ENCODE data around the gene CARD19.

Gene CARD19

DNA sequence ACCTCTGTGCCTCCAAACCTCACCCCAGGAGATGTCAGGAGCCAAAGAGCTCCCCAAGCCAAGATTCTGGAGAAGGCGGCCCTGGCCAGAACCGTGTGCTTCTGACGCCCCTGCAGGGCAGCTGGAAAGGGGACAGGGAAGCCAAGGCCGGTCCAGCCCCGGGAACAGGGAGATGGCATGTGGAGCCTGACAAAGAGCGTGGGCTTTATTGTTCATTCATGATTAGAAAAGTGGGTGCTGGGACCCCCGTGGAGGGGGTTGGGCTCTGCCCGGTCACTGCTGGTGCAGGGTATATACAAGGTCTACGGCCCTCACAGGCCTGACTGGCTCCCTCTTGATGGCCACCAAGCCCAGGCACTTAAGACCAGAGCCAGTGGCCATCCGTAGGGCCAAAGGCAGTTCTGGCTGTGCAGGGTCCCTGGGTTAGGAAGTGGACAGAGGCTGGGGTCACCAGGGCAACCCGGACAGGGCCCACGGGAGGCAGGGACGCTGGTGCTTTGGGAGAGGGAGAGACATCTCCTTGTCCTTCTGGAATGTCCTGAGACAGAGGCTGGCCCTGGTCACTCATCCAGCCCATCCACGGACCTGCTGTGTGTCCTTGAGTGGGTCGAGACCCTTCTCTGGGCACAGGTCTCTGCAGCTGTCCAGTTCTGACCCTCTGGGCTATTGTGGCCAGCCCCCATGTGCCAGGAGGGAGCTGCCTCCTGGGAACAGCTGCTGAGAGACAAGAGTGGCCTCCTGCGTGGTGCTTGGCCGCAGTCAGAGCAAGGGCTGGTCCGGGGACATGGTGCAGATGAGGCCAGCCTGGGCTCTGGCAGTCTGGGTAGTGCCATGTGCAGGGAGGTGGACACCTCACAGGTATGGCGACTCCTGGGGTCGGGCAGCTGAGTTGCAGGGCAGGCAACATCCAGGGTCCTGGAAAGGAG, 25.6 kb downstream of the CARD19 start:
- DNase-seq: no peak

DNA sequence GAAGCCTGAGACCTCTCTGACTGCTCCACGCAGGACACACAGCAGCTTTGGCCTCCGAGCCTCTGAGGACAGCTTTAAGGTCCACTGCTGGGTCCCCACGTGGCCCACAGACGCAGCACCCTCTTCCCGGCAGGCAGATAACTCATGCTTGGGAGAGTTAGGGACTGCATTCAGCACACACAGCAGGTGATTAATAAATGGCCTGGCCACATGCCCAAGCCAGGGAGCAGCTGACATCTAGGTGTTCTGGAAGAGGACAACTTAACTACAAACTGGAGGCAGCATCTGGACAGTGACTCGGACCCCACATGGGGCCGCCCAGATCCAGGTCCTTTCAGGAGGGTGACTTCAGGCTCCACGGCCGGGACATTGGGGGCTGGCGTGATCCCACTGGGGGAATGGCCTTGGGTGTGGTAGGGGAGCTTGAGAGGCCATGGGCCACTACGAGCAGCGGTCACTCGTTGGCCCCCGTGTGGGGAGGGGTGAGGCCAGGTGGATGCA, 26.8 kb downstream of the CARD19 start:
- no peak for DNase-seq

DNA sequence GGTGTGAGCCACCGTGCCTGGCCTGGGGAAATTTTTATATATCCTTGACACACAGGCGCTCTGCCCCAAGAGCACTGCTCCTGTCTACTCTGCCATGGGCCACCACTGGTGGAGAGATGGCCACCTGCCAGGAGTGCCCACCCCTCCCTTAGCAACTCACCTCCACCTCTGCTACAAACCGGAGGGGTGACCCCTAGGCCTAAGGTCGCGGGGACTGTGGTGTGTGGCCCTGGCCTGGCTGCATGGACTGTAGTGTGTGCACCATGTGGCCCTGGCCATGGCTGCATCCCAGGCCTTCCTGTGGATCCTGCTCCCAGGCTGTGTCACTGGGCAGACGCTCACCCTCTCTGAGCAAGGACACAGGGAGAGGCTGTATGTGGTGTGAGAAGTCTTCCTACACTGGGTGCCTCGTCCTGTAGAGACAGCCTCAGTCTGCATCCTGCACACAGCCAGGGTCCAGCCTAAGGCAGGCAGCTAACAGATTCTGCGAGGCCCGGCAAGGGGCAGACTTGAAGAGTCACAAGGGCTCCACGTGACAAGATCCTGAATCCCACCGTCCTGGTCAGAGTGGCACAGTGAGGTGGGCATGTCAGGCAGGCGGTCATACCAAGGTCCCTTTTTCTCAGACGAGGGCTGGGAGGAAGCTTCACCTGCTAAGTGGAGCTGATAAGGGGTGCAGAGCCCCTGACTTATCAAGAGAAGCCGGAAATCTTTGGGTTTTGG, 27.7 kb downstream of the CARD19 start:
- no peak for DNase-seq

DNA sequence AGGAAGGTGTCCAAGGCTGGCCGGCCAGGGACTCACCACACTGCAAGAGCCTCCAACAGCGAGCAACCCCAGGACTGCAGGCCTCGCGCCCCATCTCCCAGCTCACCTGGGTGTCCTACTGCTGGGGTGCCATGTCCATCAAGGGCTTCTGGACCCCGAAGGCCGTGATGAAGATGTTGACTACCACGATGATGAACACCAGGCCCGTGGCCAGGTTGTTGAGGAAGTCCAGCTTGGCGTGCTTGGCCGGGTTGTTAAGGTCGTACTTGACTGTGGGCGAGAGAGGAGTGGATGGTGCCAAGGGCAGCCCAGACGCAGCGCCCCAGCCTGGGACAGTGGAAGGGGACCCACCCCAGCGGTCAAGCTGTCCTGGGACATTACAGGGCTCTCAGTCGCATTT, 28.8 kb downstream of the CARD19 start:
- no peak for DNase-seq

DNA sequence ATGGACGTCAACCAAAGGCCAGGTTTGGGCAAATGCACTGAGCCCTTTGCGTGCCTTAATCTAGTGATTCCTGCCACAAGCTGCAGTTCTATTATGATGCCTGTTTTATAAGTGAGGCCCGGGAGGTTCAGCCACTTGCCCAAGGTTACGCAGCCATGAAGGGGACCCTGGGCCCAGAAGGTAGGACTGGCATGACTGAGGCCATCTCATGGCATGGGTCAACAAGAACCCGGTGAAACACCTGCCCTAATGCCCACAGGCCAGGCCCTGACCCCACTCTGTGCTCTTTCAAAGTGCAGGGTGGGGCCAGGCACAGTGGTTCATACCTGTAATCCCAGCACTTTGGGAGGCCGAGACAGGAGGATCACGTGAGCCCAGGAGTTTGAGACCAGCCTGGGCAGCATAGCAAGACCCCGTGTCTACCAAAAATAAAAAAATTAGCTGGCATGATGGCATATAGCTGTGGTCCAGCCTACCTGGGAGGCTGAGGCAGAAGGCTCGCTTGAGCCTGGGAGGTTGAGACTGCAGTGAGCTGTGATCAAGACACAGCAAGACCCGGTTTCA, 29.4 kb downstream of the CARD19 start:
- no peak for DNase-seq

DNA sequence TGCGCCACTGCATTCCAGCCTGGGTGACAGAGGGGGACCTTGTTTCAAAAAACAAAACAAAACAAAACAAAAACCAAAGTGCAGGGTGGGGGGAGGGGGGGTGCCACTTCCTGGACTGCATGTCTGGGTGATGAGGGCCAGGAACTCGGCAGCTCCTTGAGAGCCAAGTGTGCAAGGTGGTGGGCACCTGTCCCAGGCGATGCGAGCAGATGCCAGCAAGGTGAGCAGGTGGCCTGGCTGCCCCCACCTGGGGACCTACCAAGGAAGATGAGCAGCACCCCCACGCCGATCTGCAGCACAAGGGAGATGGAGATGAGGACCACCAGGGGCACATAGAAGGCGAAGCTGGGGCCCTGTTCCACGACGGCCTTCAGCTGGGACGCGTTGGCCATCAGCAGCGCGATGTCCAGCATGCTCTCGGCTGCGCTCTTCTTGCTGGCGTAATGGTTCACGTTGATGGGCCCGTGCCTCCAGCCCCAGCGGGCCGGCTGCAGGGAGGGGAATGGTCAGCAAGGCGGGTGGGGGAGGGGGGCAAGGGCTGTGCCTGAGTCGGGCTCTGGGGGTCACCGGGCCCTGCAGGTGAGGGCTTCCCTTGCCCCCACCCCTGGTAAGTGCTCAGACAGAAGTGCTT, 30.2 kb downstream of the CARD19 start:
- no peak for DNase-seq

DNA sequence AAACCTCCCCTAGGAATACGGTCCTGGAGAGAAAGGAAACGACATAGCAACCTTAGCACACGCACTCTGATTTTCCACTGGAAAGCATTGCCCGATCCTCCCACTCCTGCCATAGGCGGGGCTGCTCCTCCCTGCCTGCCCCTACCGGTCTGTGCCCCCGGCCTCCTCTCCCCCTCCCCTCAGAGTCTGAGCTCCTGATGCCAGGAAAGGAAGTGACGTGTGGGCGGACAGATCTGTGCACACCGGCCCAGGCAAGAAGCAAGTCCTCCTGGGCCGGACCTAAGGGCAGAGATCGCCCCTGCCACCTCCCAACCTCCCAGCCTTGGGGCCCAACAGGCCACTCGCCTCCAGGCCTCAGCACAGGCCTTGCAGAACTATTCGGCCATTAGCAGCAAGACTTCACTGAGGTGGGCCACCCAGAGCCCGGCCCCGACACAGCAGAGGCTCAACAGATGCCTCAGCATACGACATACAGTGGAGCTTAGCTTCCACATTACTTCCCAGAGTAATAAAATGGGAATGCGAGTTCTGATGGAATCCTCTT, 30.9 kb downstream of the CARD19 start:
- DNase-seq: peak in 1 of 2 experiments; percentile 6

DNA sequence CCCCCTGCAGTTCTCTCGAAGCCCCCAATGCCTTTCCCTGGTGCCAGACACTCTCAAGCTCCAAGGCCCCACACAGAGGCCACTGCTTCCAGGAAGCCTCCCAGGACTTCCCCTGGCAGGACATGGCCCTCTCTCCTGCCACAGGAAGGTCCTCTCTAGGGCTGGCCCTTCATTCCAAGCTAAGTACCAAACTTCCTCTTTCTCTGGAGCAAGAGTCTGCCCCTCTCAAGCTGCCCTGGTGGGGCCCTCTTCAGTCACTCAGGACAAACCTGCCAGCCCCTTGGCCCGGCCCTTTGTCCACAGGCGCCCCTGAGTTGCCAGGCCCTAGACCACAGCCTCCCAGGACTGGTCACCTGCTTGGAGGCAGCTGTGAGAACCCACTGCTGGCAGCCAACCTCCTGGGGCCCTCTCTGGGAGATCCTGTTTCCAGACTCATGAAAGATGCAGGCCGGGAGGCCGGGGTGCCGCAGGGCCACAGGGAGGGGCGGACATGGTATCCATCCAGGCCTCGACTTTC, 31.4 kb downstream of the CARD19 start:
- no peak for DNase-seq

DNA sequence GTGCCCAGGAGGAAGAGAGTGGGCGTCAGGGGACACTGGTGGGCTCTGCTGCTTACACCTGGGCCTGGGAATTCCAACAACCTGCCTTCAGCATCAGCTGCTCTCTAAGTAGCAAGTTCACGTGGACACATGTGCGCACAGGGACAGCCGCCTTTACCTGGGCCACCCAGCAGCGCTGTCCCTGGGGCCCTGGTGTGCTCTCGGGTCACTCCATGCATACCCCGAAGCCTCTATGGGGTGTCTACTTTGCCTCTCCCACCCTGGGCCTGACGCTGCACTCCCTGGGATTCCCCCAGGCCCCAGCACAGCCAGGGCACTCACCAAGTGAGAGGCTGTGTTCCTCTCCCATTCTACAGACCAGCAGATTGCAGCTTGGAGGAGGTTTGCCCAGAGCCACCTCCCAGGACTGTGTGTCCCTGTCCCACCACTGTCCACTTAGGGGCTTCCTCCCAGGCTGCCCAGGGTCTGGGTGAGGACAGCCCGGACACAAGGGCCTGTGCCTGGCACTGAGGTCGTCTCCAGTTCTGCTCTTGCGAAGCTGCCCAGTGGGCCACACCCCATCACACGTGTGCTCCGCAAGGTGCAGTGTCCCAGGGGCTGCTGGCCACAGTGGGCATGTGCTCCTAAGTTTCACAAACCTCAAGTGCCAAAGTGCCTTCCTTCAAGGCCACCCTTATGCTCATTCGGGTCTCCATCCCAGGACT, 32.1 kb downstream of the CARD19 start:
- no peak for DNase-seq

DNA sequence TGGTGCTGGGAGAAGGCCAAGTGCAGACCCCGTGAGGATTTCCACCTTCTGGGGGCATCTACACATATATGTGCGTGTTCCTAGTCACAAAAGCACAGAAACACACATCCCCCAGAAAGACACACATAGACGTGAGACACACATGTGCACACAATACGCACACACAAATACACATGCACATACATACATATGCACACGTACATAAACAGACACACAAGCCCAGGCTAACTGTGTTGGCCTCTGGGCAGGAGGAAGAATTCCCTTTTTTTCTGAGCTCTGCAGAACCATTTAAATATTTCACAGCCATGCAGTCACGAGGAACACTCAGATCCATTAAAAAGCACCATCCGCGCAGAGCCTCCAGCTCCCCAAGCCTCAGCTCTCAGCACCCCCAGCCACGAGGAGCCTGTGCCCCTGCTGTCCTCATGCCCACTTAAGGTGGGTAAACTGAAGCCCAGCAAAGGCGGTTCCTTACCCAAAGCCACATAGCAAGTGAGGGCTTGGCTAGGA, 32.8 kb downstream of the CARD19 start:
- DNase-seq: no peak

DNA sequence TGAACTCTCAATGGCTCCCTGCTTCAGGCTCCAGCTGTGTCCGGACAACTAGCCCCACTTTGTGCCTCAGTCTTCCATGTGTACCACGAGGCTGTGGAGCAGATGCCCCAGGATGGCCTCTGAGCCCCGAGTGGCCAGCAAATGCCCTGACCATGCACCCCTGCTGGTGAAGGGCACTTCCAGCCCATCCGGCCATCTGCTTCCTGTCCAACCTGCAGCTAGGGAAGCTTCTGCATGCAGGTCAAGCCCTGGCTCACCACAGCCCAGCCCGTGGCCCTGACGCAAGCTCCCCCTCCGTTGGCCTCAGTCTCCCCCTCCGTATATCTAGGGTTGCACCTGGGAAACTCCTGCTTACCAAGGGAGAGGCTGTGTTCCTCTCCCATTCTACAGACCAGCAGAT, 33.3 kb downstream of the CARD19 start:
- DNase-seq: no peak

DNA sequence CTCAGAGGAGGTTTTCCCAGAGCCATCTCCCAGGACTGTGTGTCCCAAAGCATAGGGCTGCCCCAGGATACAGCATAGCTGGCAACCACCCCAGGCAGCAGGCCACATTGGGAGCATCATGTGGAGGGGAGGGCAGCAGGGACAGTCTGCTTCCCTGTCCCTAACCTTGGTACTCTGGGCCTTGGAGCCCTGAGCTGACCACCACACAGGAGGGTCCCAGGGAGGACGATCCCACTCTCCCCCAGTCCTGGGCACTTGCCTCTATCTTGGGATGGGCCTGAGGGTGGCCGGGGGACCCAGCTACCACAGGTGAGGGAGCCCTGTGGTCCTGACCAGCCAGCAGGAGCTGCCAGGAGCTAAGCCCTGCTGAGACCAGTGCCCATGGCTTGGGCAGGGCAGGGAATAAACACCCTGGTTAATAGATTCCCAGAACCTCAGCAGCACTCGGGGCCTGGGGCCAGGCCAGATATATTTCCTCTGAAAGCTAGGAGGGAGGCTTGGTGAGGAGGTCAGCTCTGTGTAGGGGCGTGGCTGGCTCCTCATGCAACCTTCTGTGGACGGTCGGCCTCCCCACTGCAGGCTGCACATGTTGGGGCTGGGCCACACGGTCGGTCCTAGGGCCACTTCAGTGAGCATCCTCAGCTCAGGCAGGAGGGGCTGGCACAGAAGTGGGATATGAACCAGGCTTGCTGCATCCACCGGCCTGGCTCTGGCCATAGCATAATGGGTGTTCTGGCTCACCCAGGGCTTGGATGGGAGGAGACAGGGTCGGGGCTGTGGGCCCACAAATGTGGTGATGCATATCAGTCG, 33.9 kb downstream of the CARD19 start:
- DNase-seq: no peak

DNA sequence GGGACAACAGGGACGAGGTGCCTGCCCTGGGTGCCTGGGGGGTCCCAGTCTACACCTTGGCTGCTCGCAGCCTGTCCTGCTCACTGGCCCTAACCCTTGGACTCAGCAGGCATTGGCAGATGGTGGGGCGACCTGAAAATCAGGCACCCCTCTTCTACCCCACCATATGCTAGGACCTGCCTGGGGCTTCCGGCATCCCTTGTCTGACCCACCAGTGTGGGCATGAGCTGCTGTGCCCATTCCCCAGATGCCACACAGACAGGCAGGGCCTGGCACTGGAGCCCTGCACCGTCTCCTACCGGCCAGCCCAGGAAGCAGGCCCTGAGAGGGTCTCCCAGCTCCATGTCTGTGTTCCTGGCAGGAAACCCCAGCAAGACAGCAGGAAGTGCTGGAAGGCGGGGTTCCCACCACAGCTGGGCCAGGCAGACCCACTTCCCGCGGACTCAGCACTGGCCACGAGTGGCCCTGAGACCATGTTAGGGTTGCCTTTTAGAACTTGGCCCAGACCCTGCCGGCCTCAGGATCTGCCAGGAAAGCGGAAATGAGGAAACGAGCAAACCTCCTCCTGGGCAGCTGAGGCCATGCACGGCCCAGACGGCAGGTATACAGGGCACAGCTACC, 35.0 kb downstream of the CARD19 start:
- DNase-seq: no peak

DNA sequence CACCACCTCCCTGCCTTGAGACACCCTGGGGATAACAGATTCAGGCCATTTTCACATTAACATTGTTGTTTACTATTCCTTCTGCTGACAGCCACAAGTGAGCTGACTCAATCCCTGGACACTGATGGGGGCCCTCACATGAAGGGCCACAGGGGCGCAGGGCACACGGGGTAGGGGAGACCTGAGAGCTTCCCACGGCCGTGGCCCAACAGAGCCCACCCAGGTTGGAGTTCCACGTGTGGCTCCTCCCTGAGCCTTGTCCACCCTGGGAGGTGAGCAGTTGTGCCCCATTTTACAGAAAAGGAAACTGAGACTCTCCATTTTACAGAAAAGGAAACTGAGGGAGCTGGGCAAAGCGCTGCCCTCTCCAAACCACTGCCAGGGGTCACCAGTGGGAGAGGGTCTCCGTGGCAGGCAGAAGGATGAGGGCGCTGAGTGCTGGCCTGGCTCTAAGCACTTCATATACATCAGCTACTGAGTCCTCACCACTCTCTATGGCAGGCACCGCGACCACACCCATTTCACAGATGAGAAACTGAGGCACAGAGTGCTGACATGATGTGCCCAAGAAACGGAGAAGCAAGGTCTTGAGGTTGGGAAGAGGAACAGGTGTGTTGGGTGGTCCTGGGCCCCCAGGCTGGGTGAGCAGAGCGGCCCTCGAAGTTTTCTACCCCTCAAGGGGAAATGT, 35.7 kb downstream of the CARD19 start:
- DNase-seq: no peak

DNA sequence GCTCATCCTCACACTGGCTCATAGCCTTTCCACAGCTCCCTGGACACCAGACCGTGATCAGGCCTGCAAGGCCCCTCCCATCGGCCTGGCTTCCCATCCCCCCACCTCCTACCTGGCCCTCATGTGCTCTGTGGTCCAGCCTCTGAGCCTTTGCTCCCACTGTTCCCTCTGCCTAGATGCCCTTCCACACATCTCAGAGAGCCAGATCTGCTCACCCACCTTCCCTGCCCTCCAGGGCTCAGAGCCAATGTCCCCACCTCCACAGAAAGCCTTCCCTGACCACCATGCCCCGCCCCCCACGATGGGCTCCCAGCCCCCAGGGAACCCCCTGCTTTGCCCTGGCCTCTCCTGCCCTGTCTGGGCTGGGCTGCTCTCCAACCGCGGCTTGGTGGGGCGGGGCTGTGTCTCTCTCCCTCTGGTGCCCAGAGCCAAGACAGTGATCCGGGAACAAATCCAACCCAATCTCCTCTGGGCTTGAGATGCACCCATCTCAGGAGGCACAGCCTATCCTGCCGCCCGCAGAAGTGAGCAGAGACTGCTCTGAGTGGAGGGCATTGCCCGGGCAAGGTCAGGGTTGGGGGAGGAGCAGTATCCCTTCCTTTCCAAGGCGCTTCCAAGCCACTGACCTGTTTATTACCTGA, 36.4 kb downstream of the CARD19 start:
- no peak for DNase-seq

DNA sequence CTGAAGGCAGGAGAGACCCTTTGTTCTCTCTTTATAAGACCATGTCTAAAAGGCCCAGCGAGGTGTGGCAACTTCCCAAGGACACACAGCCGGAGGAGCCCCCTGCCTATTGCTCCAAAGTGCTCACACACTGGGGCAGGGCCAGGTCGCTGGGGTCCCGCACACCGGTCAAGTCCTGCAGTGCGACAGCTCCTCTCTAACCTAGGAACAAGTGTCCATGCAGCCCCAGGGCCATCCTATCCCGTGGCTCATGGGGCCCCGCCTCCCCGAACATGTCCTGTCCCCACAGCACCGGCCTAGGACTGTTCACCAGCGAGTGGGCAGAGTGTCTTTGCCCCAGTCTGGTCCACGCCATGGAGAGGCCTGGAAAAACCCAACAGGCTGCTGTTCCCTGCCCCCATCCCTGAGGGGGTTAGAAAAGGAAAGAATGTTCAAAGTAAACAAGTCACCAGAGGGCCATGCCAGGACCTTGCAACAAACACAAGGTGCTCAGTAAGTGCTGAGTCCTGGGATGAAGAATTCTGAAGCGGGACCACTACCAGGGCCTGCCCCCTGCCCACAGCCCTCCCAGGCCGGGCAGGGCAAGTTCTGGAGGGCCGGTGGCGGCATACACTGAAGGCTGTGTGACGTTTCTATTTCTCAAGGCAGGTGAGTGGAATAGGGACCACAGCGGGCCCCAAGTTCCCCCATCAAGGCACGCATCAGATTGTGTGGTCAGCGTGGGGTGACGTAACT, 37.1 kb downstream of the CARD19 start:
- DNase-seq: no peak

DNA sequence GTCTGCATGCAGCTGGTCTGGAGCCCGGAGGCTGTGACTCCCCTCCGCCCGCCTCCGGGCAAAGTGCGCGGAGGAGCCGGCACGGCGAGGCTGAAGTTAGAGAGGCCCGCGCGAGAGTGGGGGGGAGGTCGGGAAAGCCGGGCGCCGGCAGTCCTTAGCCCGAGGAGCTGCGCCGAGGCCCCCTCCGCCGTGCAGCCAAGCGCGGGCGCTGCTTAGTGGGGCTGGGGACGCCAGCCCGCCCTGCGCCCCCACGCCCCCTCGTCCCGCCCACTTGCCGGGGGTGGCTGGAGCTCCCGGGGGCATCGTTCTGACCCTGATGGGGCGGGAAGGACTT, 37.6 kb downstream of the CARD19 start:
- DNase-seq: peak in 1 of 2 experiments; percentile 45

DNA sequence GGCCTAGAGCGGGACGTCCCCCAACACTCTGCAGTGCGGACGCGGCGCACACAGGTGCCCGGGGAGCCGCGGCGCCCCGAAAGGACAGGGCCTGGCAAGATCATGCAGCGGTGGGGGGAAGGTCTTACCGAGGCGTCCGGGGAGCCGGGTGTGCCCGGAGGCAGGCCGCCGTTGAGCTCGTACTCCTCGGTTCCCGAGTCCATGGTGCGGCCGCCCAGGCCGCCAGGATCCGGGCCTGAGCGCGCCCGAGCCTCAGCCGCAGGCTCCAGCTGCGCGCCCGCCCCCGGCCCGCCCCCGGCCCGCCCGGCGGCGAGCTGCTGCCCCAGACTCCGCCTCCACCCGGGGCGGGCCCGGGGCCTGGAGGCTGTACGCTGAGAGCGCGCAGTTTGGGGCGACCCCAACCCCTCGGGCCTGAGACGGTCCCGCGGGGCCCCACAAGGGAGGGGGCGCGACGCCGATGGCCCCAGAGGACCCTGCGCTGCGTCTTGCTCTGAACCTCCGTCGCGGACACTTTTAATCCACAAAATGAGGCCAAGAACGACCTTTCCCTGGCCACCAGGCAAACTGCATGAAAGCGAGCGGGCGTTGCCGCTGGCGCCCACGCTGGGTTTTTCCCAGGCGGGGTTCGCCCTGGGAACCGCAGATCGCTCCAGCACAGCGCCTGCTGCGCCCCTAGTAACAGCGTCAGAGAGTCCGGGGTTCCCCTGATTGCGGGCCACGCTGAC, 38.2 kb downstream of the CARD19 start, which contains the start of gene NINJ1:
TSS of gene NINJ1 (minus strand) at position 237 of the 725 bp plus-strand sequence. CDS start at position 203, 34 bp downstream.
- DNase-seq: peak in 1 of 2 experiments; percentile 73
